ENCODE measurements around the gene FOXP4. TPM values are rescaled to one million over a fixed set of nuclear protein-coding genes. Genes with fewer than 3 reads are reported as not detected.
A peak's percentile ranks its signal among the peaks of the same experiment; 100 is the strongest.

The FOXP4 gene
- total and polyA plus RNA-seq, 2 of the 13 experiments (the other 11 are each of a cell fraction or from before 2014, with no cell fraction given), result 11.0 to 12.4 TPM

- 100% methylated on average over 1 of the region's 1 CpG for WGBS (ENCODE audit: low lambda C conversion rate)
- TF ChIP-seq PHF21A (CRISPR knock-in tag; IDR thresholded peaks at IDR 0.05) (no peak), HIC2 (CRISPR knock-in tag; IDR thresholded peaks at IDR 0.05; ENCODE audit: low read depth) (peak; percentile 35; the same call in 1 of the 2 replicates), PRDM10 (CRISPR knock-in tag; IDR thresholded peaks at IDR 0.05; ENCODE audit: low read depth) (no peak), ZNF501 (CRISPR knock-in tag; IDR thresholded peaks at IDR 0.05) (0 out of 2 replicates have a peak, but pooled peaks have one; percentile 34), POLR2A (IDR thresholded peaks at IDR 0.05; ENCODE audit: insufficient read depth in 1 of 2, low read depth in 2 of 2, low read length in 2 of 2) (0 out of 4 replicates have a peak, but pooled peaks of 1 of the 2 experiments have one; percentile 18), ZNF883 (CRISPR knock-in tag; IDR thresholded peaks at IDR 0.05; ENCODE audit: not compliant biosample characterization) (peak; percentile 53), ZNF337 (CRISPR knock-in tag; IDR thresholded peaks at IDR 0.05; ENCODE audit: borderline replicate concordance, low read depth) (0 out of 2 replicates have a peak, but pooled peaks have one; percentile 19), NFAT5 (CRISPR knock-in tag; IDR thresholded peaks at IDR 0.05) (no peak), ZNF33B (CRISPR knock-in tag; IDR thresholded peaks at IDR 0.05) (0 out of 2 replicates have a peak, but pooled peaks have one; percentile 60), SMARCC2 (IDR thresholded peaks at IDR 0.05) (no peak), CHD2 (IDR thresholded peaks at IDR 0.05; ENCODE audit: low read depth, low read length) (no peak), ZNF274 (CRISPR knock-in tag; IDR thresholded peaks at IDR 0.05) (peak; percentile 59; the same call in 1 of the 2 replicates), JUN (CRISPR knock-in tag; IDR thresholded peaks at IDR 0.05) (no peak), ZNF839 (CRISPR knock-in tag; IDR thresholded peaks at IDR 0.05; ENCODE audit: borderline replicate concordance) (no peak)
Measured at GRCh38 chr6:41566961-41567360, 20.8 kb downstream of the FOXP4 start.

More at GRCh38 chr6:41566961-41567360, 20.8 kb downstream of the FOXP4 start:
- Histone ChIP-seq H3K4me1 (ENCODE audit: insufficient read depth, low read length) (peaks cover 89% of the 10 kb centered on the region), H3K9me3 (ENCODE audit: low read length) (no peaks in the 10 kb centered on the region), H3K4me2 (ENCODE audit: low read depth, low read length) (no peak overlapping the region), H3K4me3 (replicated peaks in 1 of 3; ENCODE audit: insufficient read depth in 1 of 3, low read depth in 2 of 3, low read length in 3 of 3) (no peak overlapping the region), H3K27me3 (ENCODE audit: control insufficient read depth in 1 of 2, insufficient read depth in 2 of 2, low read length in 2 of 2) (no peaks in the 10 kb centered on the region), H3K36me3 (replicated peaks in 1 of 2; ENCODE audit: control insufficient read depth in 1 of 2, insufficient read depth in 2 of 2, low read length in 2 of 2) (peaks cover 53 to 82% of the 10 kb centered on the region in 2 experiments), H3K9ac (ENCODE audit: insufficient read depth, low read depth, low read length) (no peak overlapping the region), H3K27ac (ENCODE audit: extremely low read length, insufficient read depth, low read length) (peak overlapping the region; percentile 84), H3K79me2 (ENCODE audit: insufficient read depth, low read length) (peaks cover 56% of the 10 kb centered on the region), H2AFZ (ENCODE audit: low read length) (no peak overlapping the region), H4K20me1 (ENCODE audit: insufficient read depth, low read length) (peaks cover 22% of the 10 kb centered on the region; the same call in 1 of the 2 replicates)
- ATAC-seq, result no peak
- POLR2A ChIA-PET, result interaction anchor here (1.1 to 5.8 kb wide), 2 partner anchors 12 to 27 kb away, joined by 3 to 54 read pairs; no protein-coding TSS in a partner anchor
- no TSS peak for BruUV-seq (replicated peaks)
- intact Hi-C loops (cut with micrococcal nuclease; ENCODE audit: unreplicated experiment) (no loop called here), in situ Hi-C loops (cut with HindIII; ENCODE audit: extremely low pct_ligation_motif_present, low pct_unique_long_range_greater_than_20kb) (no loop called here)
- no peak for FAIRE-seq
- no peak for DNase-seq (ENCODE audit: low spot score)
- CTCF ChIA-PET (ENCODE audit: low intra/inter-chr PET ratio, low total read pairs), result no interaction called here

Data from HepG2 (cell line).